Inflammatory macrophage treated with lipopolysaccharide for 1 hour (primary cell): ENCODE data around the gene PIAS1.
"Not testable (repeated sequence)": the region's sequence is repeated elsewhere in the genome, so short reads cannot be mapped to it uniquely, and the experiment has no call there.

ENCODE experiments used
- DNase-seq, 2 donors: peaks; one replicate each; pipeline ENCODE4 v3.0.0-alpha.2; 2020 to 2022

The PIAS1 gene

DNA sequence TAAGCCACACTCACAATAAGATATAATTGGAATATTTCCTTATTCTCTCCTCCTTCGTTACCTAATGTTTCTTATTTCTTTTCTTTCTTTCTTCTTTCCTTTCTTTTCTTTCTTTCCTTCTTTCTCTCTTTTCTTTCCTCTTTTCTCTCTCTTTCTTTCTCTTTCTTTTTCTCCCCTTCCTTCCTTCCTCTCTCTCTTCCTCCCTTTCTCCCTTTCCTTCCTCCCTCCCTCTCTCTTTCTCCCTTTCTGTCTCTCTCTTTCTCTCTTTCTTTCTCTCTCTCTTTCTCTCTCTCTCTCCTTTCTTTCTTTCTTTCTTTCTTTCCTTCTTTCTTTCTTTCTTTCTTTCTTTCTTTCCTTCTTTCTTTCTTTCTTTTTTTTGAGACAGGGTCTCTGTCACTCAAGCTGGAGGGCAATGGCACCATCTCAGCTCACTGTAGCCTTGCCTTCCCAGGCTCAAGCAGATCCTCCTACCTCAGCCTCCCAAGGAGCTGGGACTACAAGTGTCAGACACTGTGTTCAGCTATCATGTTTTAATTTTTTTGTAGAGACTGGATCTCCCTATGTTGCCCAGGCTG, 19.3 kb upstream of the PIAS1 start:
- DNase-seq, result no peak

DNA sequence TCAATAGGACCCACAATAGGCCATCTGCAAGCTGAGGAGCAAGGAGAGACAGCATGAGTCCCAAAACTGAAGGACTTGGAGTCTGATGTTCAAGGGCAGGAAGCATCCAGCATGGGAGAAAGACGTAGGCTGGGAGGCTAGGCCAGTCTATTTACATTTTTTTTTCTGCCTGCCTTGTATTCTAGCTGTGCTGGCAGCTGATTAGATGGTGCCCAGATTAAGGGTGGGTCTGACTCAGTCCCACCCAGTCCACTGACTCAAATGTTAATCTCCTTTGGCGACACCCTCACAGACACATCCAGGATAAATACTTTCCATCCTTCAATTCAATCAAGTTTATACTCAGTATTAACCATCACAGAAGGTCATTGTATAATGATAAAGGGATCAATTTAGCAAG, 15.9 kb upstream of the PIAS1 start:
- no peak for DNase-seq

DNA sequence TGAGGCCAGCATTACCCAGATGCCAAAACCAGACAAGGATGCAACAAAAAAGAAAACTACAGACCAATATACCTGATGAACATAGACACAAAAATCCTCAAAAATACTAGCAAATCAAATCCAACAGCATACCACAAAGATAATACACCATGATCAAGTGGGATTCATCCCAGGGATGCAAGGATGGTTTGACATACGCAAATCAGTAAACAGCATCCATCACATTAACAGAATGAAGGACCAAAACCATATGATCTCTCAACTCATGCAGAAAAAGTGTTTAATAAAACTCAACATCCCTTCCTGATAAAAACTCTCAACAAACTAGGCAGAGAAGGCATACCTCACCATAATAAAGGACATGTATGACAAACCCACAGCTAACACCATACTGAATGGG, 14.0 kb upstream of the PIAS1 start:
- DNase-seq, result no peak

- DNase-seq, result no peak
Measured at GRCh38 chr15:68042156-68042854, 11.8 kb upstream of the PIAS1 start.

GRCh38 chr15:68042855-68043222, 11.3 kb upstream of the PIAS1 start:
- DNase-seq, result no peak

DNA sequence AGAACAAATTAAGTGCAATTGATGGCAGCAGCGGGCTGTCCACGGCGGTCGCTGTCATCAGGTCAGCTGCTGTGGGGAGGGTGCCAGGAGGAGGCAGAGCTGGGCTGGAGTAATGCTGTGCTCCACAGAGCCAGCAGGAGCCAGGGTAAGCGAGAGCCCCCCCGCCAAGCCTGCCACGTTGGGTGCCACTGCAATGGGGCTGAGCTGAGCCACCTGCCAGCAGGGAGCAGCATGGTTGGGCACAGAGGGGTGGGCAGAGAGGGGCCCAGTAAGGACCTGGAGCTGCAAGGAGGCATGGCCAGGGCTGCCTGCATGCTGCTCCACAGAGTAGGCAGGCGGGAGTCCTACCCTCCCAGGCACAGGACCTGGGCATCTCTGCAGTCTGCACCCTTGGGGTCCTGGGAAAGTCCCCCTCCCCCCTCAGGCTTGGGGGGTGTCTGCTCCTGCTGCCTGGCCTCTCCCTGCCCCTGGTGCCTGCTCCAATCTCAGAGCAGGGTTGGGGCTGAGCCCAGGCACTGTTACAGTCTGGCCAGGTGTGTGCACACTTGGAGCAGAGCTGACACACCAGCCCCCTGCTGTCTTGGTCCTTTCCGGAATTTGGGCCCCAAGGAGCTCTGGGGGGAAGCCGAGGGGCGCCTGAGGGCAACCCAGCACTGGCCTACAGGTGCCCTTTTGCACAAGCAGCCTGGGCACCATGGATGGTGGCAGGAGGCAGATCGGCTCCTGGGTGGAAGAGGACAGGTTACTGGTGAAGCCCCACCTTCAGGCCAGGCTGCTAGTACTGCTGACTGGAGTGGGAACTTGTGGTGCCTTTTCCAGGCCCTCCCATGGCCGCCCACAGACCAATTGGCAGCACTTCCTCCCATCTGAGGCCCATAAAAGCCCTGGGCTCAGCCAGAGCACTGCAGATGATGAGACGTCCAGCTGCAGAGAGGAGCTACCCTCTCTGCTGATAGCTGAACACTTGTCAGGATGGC, 8.5 kb upstream of the PIAS1 start:
- no peak for DNase-seq

GRCh38 chr15:68047826-68048225, 6.3 kb upstream of the PIAS1 start:
- DNase-seq, result no peak

DNA sequence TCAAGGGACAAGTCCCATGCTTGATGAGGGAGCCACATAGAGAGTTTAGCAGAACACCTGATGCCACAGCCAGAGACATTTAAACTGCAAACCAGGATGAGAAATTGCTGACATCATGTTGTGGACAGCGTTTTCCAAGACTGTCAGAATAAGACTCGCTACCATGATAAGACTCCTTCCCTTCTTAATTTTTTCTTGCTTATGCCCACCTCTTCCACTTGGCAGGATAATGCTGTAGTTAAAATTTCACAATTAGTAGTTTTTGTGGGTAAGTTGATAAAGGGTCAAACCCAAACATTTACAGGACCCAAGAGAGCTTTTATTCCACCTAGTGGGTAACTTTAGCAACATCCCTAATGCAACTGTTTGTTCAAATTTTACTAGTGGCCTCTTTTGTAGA, 3.0 kb upstream of the PIAS1 start:
- peak in 1 of 2 donors; percentile 18 for DNase-seq

- DNase-seq, result no peak
Measured at GRCh38 chr15:68051907-68052306, 2.2 kb upstream of the PIAS1 start.

DNA sequence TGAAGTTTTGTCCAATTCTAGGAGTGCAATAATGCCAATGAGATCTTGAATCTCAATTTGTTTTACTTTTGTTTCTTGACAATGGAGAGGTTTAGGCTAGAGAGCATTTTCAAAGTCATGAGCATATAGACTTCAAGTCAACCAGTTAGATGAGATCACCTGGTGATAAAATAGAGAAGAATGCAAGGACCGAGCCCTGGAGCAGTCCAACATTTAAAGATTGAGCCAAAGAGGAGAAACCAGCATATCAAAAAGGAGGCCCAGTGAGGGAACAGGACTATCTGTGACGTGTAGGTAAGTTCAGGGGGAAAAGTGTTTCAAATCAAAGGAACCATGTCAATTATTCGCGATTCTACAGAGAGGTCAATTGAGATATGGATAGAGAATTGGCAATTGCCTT, 1.7 kb upstream of the PIAS1 start:
- no peak for DNase-seq

DNA sequence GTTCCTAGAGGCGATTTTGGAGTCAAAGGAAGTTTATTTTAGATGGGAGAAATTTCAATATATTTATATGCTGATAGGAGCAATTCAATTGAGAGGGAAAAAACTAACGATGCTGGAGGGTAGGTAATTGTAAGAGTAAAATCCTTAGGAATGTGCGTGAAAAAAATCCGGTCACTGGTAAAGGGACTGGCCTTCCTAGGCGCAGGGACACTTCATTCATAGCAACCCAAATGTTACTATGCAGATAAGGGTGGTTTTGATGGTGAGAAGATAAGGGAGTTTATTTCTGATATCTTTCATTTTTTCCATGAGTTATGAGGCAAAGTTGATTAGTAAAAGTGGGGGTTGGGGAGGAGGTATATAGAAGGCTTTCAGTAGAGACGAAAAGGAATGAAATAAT, 1.1 kb upstream of the PIAS1 start:
- no peak for DNase-seq

GRCh38 chr15:68054628-68055223, 611 bp downstream of the PIAS1 start:
- peak; percentile 77 to 81 for DNase-seq

GRCh38 chr15:68055224-68055705, 1.1 kb downstream of the PIAS1 start:
- DNase-seq, result peak; percentile 40 to 58

DNA sequence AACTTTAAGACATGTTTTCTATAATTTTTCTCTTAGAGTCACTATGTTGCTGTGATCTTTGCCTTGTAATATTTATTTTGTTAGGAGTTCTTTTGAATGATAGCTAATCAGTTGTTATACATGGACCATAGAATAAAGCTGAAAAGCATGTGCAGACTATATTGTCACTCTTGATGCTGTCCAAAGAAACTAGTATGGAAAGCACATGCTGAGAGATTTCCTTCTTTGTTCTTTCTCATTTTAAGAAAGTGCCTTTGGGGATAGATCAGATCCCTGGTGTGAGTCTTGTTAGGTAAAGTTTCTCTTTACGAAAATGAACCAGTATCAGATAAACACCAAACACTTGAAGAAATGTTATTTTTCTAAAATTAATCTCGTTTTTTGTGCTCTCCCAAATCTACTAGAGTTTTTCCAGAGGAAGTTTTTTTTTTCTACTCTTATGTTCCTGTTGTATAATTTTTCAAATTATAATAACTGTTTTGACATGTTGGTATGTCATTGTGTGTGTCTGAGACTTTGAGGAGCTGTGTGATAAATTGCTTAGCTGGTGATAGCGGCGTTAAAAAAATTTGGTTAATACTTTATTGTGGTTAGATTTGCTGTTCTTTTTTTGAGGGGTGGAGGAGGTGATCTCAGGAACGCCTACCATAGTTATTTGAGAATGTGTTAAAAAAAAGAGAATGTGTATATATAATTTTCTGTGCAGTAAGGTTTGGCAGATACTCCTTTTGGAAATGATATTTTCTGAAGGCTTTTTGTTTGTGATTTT, 2.2 kb downstream of the PIAS1 start:
- no peak for DNase-seq

GRCh38 chr15:68057034-68057433, 2.9 kb downstream of the PIAS1 start:
- no peak for DNase-seq

DNA sequence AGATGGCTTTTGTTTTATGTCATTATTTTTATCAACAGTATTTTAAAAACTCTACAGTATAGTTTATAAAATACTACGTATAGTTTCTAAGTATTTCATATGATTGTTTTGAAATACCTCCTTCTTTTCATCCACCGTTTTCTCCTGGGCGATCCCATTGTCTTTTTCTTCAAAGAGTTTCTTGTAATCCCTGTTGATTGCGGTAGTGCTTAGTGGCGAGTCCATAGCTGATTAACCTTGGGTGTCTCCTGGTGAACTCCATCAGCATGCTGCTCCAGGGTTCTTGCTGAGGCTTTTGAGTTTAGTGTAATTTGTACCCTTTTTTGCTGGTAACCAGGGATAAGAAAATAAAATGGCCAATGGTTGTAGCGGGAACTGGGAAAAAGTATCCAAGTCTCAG, 3.6 kb downstream of the PIAS1 start:
- no peak for DNase-seq

- not testable (repeated sequence) for DNase-seq
Measured at GRCh38 chr15:68058970-68059369, 4.9 kb downstream of the PIAS1 start.

- no peak for DNase-seq
Measured at GRCh38 chr15:68059630-68060029, 5.5 kb downstream of the PIAS1 start.

DNA sequence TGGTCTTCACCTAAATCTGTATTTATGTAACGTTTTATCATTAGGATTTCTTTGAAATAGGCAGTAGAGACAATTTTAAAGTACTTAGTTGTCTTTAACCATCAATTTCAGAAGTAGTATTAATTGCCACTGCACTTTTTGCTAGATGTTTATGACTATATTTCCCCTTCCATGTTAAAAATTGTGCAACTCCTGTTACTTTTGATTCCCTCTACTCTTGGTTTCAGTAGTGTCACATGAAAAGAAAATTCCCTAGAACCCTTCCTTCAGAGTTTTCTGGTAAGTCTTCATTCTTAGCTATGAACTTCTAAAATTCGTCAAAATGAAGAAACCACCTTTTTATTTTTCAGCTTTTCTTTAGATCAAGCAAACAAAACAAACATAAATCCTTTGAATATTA, 7.1 kb downstream of the PIAS1 start:
- peak; percentile 40 to 51 for DNase-seq

GRCh38 chr15:68061602-68062001, 7.5 kb downstream of the PIAS1 start:
- no peak for DNase-seq

- no peak for DNase-seq
Measured at GRCh38 chr15:68062214-68062613, 8.1 kb downstream of the PIAS1 start.

DNA sequence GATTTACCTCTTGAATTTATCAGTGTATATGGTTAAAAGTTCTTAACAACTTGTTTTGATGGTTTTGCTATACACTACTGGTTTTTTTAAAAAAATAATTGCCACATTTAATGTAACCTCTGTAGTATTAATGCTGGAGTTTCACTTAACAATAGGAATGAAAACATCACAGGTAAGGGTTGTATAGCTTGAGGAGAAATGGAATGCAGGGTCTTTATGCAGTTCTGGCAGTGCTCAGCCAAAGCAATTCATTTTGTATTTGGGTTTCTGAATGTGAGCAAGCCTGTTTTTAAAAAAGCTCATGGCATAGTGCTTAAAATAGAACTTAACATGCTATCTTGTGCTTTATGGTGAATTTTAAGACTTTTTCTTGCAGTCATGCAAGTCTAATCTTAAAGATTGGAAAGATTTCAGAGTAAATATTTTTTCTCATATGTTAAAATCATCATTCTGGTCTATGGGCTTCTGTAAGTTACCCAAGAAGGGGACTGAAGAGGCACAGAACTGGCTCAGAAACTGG, 8.9 kb downstream of the PIAS1 start:
- DNase-seq, result no peak
